ENCODE data around the gene GMDS.

GRCh38 chr6:1592852-1593251, 652.6 kb downstream of the GMDS start:
- no peak for TF ChIP-seq CTCF (IDR thresholded peaks at IDR 0.05)
- no peak for TF ChIP-seq POLR2A (IDR thresholded peaks at IDR 0.05)
